Retinal pigment epithelial cell (primary cell): ENCODE results near the gene UBE4B.

Experiments
- DNase-seq: peaks from one replicate; pipeline ENCODE4 v3.0.0-alpha.2; 2010; ENCODE audit warnings: low read depth
- H3K4me3 ChIP-seq: 2 replicates; pipeline ENCODE4 v1.5.1; 2011; ENCODE audit warnings: mild to moderate bottlenecking, low read length, control low read depth, moderate library complexity
- TF ChIP-seq, protein P1 (sequence below): conservative IDR thresholded peaks from 2 replicates; pipeline ENCODE4 v1.5.1; 2011; ENCODE audit warnings: low read depth, low read length, control low read depth, inconsistent platforms

UBE4B gene

GRCh38 chr1:10045480-10046355, 13.0 kb downstream of the UBE4B start:
- no peak for DNase-seq
- TF ChIP-seq, protein P1, sequence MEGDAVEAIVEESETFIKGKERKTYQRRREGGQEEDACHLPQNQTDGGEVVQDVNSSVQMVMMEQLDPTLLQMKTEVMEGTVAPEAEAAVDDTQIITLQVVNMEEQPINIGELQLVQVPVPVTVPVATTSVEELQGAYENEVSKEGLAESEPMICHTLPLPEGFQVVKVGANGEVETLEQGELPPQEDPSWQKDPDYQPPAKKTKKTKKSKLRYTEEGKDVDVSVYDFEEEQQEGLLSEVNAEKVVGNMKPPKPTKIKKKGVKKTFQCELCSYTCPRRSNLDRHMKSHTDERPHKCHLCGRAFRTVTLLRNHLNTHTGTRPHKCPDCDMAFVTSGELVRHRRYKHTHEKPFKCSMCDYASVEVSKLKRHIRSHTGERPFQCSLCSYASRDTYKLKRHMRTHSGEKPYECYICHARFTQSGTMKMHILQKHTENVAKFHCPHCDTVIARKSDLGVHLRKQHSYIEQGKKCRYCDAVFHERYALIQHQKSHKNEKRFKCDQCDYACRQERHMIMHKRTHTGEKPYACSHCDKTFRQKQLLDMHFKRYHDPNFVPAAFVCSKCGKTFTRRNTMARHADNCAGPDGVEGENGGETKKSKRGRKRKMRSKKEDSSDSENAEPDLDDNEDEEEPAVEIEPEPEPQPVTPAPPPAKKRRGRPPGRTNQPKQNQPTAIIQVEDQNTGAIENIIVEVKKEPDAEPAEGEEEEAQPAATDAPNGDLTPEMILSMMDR = no peak
- H3K4me3 ChIP-seq = no peak overlapping the region

GRCh38 chr1:10046356-10047085, 13.8 kb downstream of the UBE4B start:
- TF ChIP-seq, protein P1 = no peak
- no peak for DNase-seq
- no peak overlapping the region for H3K4me3 ChIP-seq

DNA sequence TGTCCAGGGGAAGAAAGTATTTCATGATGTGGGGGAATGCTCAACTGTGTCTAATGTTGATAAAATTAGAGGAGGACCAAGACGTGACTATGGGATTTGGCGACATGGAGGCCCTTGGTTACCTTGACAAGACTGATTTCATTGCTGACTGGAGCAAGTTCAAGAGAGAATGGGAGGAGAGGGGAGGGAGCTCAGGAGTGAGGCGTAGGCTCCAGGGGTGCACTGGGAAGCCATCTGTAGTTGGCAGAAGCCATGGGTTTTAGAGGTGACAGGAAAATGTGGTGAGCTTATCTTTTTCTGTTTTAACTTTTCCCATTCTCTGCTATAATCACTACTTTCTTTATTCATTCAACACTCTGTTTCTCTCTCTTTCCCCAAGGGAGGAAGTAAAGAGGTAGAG, 15.8 kb downstream of the UBE4B start:
- DNase-seq = no peak
- TF ChIP-seq, protein P1 = no peak
- H3K4me3 ChIP-seq = no peak overlapping the region

- no peak overlapping the region for H3K4me3 ChIP-seq
- TF ChIP-seq, protein P1 = no peak
- no peak for DNase-seq
Measured at GRCh38 chr1:10050611-10051010, 17.9 kb downstream of the UBE4B start.

- no peak for DNase-seq
- TF ChIP-seq, protein P1 = no peak
- H3K4me3 ChIP-seq = no peak overlapping the region
Measured at GRCh38 chr1:10051656-10052055, 18.9 kb downstream of the UBE4B start.

- H3K4me3 ChIP-seq = no peak overlapping the region
- no peak for DNase-seq
- TF ChIP-seq, protein P1 = no peak
Measured at GRCh38 chr1:10052347-10052746, 19.6 kb downstream of the UBE4B start.

DNA sequence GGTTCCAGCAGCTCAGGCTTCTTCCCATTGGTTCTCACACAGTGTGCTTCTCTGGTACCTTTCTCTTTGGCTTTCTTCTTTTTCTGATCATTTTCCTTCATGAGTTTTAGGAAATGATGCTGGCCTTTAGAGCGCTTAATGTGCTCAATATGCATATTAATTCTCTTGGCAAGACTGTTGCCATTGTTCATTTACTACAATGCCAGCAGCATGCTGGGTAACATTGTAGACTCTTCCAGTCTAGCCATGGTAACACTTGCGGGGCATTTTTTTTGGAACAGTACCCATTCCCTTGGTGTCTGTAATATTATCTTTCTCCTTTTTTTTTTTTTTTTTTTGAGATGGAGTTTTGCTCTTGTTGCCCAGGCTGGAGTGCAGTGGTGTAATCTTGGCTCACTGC, 21.7 kb downstream of the UBE4B start:
- no peak overlapping the region for H3K4me3 ChIP-seq
- TF ChIP-seq, protein P1 = no peak
- no peak for DNase-seq
